Measurements from ENCODE around the gene MX2.
"Not testable (repeated sequence)": the region's sequence is repeated elsewhere in the genome, so short reads cannot be mapped to it uniquely, and the experiment has no call there.

DNA sequence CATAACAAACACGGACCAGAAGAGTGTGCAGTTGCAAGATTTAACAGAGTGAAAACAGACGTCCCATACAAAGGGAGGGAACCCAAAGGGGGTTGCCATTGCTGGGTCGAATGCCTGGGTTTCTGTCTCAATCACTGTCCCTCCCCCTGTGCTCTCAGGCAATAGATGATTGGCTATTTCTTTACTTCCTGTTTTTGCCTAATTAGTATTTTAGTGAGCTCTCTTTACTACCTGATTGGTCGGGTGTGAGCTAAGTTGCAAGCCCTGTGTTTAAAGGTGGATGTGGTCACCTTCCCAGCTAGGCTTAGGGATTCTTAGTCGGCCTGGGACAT, 61.4 kb downstream of the MX2 start:
- TF ChIP-seq, protein P1, sequence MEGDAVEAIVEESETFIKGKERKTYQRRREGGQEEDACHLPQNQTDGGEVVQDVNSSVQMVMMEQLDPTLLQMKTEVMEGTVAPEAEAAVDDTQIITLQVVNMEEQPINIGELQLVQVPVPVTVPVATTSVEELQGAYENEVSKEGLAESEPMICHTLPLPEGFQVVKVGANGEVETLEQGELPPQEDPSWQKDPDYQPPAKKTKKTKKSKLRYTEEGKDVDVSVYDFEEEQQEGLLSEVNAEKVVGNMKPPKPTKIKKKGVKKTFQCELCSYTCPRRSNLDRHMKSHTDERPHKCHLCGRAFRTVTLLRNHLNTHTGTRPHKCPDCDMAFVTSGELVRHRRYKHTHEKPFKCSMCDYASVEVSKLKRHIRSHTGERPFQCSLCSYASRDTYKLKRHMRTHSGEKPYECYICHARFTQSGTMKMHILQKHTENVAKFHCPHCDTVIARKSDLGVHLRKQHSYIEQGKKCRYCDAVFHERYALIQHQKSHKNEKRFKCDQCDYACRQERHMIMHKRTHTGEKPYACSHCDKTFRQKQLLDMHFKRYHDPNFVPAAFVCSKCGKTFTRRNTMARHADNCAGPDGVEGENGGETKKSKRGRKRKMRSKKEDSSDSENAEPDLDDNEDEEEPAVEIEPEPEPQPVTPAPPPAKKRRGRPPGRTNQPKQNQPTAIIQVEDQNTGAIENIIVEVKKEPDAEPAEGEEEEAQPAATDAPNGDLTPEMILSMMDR (IDR thresholded peaks at IDR 0.05; ENCODE audit: low read depth, low read length), result not testable (repeated sequence)
- TF ChIP-seq EZH2phosphoT487 (IDR thresholded peaks at IDR 0.05; ENCODE audit: low read depth), result not testable (repeated sequence)
